Ramos (cell line): ENCODE measurements around the gene WIPF2.
"Not testable (repeated sequence)": the region's sequence is repeated elsewhere in the genome, so short reads cannot be mapped to it uniquely, and the experiment has no call there.

Source experiments
- in situ Hi-C: fragments of 300-500 bp; cut with MboI; formaldehyde crosslinking; loops from one replicate; pipeline ENCODE4 v1.14.3; 2022; ENCODE audit warnings: low sequenced_read_pairs; ENCODE audit not compliant: unreplicated experiment

WIPF2 gene

GRCh38 chr17:40190197-40191021 is 28.7 kb upstream of the WIPF2 start:
- in situ Hi-C loops: no loop called here

- in situ Hi-C loops: no loop called here
Observed at GRCh38 chr17:40191237-40192208, 27.6 kb upstream of the WIPF2 start.

GRCh38 chr17:40192961-40193360 is 26.1 kb upstream of the WIPF2 start:
- in situ Hi-C loops: no loop called here

GRCh38 chr17:40194821-40195220 is 24.3 kb upstream of the WIPF2 start:
- in situ Hi-C loops: no loop called here

- in situ Hi-C loops: no loop called here
Observed at GRCh38 chr17:40197550-40197949, 21.6 kb upstream of the WIPF2 start.

GRCh38 chr17:40197965-40198456 is 21.1 kb upstream of the WIPF2 start:
- in situ Hi-C loops: not testable (repeated sequence)

GRCh38 chr17:40198576-40198975 is 20.5 kb upstream of the WIPF2 start:
- in situ Hi-C loops: no loop called here

GRCh38 chr17:40203131-40203530 is 16.0 kb upstream of the WIPF2 start:
- in situ Hi-C loops: loop anchor here (5.0 kb wide), 1 partner anchor 149 kb away; no protein-coding TSS in a partner anchor

- in situ Hi-C loops: not testable (repeated sequence)
Observed at GRCh38 chr17:40206193-40206592, 12.9 kb upstream of the WIPF2 start.

- in situ Hi-C loops: no loop called here
Observed at GRCh38 chr17:40209404-40210093, 9.6 kb upstream of the WIPF2 start.

- in situ Hi-C loops: not testable (repeated sequence)
Observed at GRCh38 chr17:40213914-40214313, 5.2 kb upstream of the WIPF2 start.

GRCh38 chr17:40218006-40218739 is 931 bp upstream of the WIPF2 start:
- in situ Hi-C loops: no loop called here

- in situ Hi-C loops: no loop called here
Observed at GRCh38 chr17:40219594-40220338, 662 bp downstream of the WIPF2 start.

- in situ Hi-C loops: no loop called here
Observed at GRCh38 chr17:40224718-40225550, 5.8 kb downstream of the WIPF2 start.

- in situ Hi-C loops: not testable (repeated sequence)
Observed at GRCh38 chr17:40229146-40229545, 10.0 kb downstream of the WIPF2 start.

- in situ Hi-C loops: no loop called here
Observed at GRCh38 chr17:40230670-40231069, 11.6 kb downstream of the WIPF2 start.

- in situ Hi-C loops: not testable (repeated sequence)
Observed at GRCh38 chr17:40231928-40232327, 12.8 kb downstream of the WIPF2 start.

GRCh38 chr17:40241252-40241834 is 22.2 kb downstream of the WIPF2 start:
- in situ Hi-C loops: no loop called here
